GM12878 (cell line): ENCODE measurements around the gene TAF9B. TPM values are rescaled to one million over a fixed set of nuclear protein-coding genes. Genes with fewer than 3 reads are reported as not detected.

Experiments used
- CREB1 ChIP-seq: IDR thresholded peaks from 2 replicates; pipeline ENCODE4 v1.6.1; 2012; ENCODE audit warnings: low read depth, mild to moderate bottlenecking, inconsistent platforms
- CTCF ChIP-seq, 3 experiments: IDR thresholded peaks in 2 of 3; conservative IDR thresholded peaks in 1 of 3; 2 replicates each; pipeline ENCODE4 v1.5.1; 2011; ENCODE audit warnings: low read depth in 3 of 3, low read length in 3 of 3, mild to moderate bottlenecking in 3 of 3, control low read depth in 2 of 3, moderate library complexity in 2 of 3, inconsistent platforms in 1 of 3, mixed read lengths in 1 of 3; ENCODE audit not compliant: control insufficient read depth in 2 of 3, insufficient read depth in 1 of 3; ENCODE audit errors: extremely low read depth in 1 of 3
- JUND ChIP-seq: IDR thresholded peaks from 2 replicates; pipeline ENCODE4 v1.6.1; 2012; ENCODE audit warnings: low read depth, mild to moderate bottlenecking, low read length, improper control_type of control experiment, moderate library complexity
- NFYA ChIP-seq: IDR thresholded peaks from 2 replicates; pipeline ENCODE4 v1.6.1; 2011; ENCODE audit warnings: low read depth, mild to moderate bottlenecking, low read length, improper control_type of control experiment, borderline replicate concordance
- POLR2A ChIP-seq: IDR thresholded peaks from 2 replicates; pipeline ENCODE4 v1.6.1; 2011; ENCODE audit warnings: low read depth, mild to moderate bottlenecking, low read length
- TAF1 ChIP-seq: IDR thresholded peaks from 2 replicates; pipeline ENCODE4 v1.6.1; 2011; ENCODE audit warnings: mild to moderate bottlenecking, low read depth, low read length, borderline replicate concordance
- WRNIP1 ChIP-seq: IDR thresholded peaks from 2 replicates; pipeline ENCODE4 v1.6.1; 2011; ENCODE audit warnings: low read depth, low read length, improper control_type of control experiment, borderline replicate concordance
- ZNF207 ChIP-seq: fragments of 450-650 bp; IDR thresholded peaks from 2 replicates; pipeline ENCODE4 v1.6.1; 2014; ENCODE audit warnings: antibody characterized with exemption, mild to moderate bottlenecking, borderline replicate concordance
- ZNF622 ChIP-seq: fragments of 450-650 bp; IDR thresholded peaks from 2 replicates; pipeline ENCODE4 v1.6.1; 2017; ENCODE audit warnings: mild to moderate bottlenecking, inconsistent platforms
- polyA plus RNA-seq, 11 experiments: library from polyadenylated mRNA; depleted of rRNA in 4 of 11; unstranded in 6 of 11; stranded (reverse) in 5 of 11; fragments of >200 nt; fragmentation: Nextera tagmentation in 4 of 11; fragmentation: Illumina TruSeq in 1 of 11; extraction: Ambion mirVana in 4 of 11; extraction: Trizol in 1 of 11; gene quantifications; 1 replicate in 1 of 11; 2 replicates in 10 of 11; pipeline versions ENCODE4 v1.2.1 to v1.2.3, GENCODE V29; 2011 to 2016; ENCODE audit warnings: inconsistent platforms in 2 of 11, missing spikeins in 2 of 11, low read depth in 1 of 11
- total RNA-seq, 4 experiments: library from RNA; depleted of rRNA in 3 of 4; stranded (reverse); fragments of >200 nt in 3 of 4; fragmentation: Illumina TruSeq in 1 of 4; extraction: Trizol in 1 of 4; gene quantifications; 2 replicates each; pipeline versions ENCODE4 v1.2.1 to v1.2.3, GENCODE V29; 2013 to 2021
- TF ChIP-seq, protein P1 (sequence below): fragments of 450-650 bp; IDR thresholded peaks from 2 replicates; pipeline ENCODE4 v1.6.1; 2018; ENCODE audit warnings: mild to moderate bottlenecking, low read depth, moderate library complexity; ENCODE audit not compliant: partially characterized antibody

TAF9B gene
- total and polyA plus RNA-seq, 10 of the 15 experiments (the other 5 are each of a cell fraction or from before 2014, with no cell fraction given), result 14.9 to 42.5 (median 22.3) TPM

- TF ChIP-seq, protein P1, sequence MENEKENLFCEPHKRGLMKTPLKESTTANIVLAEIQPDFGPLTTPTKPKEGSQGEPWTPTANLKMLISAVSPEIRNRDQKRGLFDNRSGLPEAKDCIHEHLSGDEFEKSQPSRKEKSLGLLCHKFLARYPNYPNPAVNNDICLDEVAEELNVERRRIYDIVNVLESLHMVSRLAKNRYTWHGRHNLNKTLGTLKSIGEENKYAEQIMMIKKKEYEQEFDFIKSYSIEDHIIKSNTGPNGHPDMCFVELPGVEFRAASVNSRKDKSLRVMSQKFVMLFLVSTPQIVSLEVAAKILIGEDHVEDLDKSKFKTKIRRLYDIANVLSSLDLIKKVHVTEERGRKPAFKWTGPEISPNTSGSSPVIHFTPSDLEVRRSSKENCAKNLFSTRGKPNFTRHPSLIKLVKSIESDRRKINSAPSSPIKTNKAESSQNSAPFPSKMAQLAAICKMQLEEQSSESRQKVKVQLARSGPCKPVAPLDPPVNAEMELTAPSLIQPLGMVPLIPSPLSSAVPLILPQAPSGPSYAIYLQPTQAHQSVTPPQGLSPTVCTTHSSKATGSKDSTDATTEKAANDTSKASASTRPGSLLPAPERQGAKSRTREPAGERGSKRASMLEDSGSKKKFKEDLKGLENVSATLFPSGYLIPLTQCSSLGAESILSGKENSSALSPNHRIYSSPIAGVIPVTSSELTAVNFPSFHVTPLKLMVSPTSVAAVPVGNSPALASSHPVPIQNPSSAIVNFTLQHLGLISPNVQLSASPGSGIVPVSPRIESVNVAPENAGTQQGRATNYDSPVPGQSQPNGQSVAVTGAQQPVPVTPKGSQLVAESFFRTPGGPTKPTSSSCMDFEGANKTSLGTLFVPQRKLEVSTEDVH, result no peak
- no peak for TF ChIP-seq WRNIP1
- TF ChIP-seq POLR2A, result no peak
- no peak for TF ChIP-seq CREB1
- no peak for TF ChIP-seq CTCF (IDR thresholded peaks at IDR 0.05 in 2 of 3, conservative IDR thresholded peaks at IDR 0.05 in 1 of 3; ENCODE audit: control insufficient read depth in 2 of 3, extremely low read depth in 1 of 3, insufficient read depth in 1 of 3, low read depth in 3 of 3, low read length in 3 of 3)
- TF ChIP-seq TAF1, result no peak
- TF ChIP-seq ZNF207, result no peak
- no peak for TF ChIP-seq JUND
- no peak for TF ChIP-seq NFYA
- TF ChIP-seq ZNF622, result no peak
Measured at GRCh38 chrX:78140206-78140605, 756 bp upstream of the TAF9B start (continued).
